Measurements from ENCODE around the gene TSPEAR. TPM values are rescaled to one million over a fixed set of nuclear protein-coding genes. Genes with fewer than 3 reads are reported as not detected.
"Not testable (repeated sequence)": the region's sequence is repeated elsewhere in the genome, so short reads cannot be mapped to it uniquely, and the experiment has no call there.

TSPEAR gene
- total and polyA plus RNA-seq, 2 donors (not counting 1 experiment from before 2014, with no cell fraction given), result not detected

DNA sequence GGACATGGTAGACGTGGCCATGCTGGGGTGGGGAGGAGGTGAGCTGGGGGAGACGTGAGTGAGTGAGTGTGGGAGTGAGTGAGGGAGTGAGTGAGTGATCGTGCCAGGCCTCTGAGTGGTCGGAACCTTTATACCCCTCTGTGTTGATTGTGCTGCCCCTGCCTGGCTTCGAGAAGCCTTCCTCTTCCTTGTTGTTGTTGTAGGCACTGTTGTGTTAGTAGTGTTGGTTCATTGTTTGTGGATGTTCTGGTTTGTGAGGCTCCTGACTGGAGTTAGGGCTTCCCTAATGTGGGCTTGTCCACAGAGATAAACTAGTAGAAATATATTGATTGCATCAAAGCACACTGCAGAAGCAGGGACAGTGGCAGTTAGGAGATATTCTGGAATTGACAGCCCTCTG is 152.7 kb downstream of the TSPEAR start, which contains the start of gene KRTAP10-3:
KRTAP10-3 (minus strand) TSS at position 101 of the 400 bp plus-strand sequence; CDS start at position 21, 80 bp downstream.
- no peaks in the 10 kb centered on the region for H3K79me2 ChIP-seq (ENCODE audit: control insufficient read depth, insufficient read depth, low read length)
- 86% methylated on average over 5 of the region's 5 CpGs for WGBS (ENCODE audit: insufficient coverage)
- H2AFZ ChIP-seq (ENCODE audit: insufficient read depth, low read depth, low read length, poor library complexity, severe bottlenecking), result no peak within 1 kb of the TSS
- Mint-ChIP-seq H3K27ac (no peak within 1 kb of the TSS), H3K4me1 (peaks cover 23% of the 10 kb centered on the region), H3K27me3 (peaks cover 37% of the 10 kb centered on the region), H3K4me3 (no peak within 1 kb of the TSS), H3K9me3 (ENCODE audit: insufficient read depth) (peaks cover 9% of the 10 kb centered on the region)
- TF ChIP-seq EZH2 (IDR thresholded peaks at IDR 0.05; ENCODE audit: borderline replicate concordance, insufficient read depth, low read depth, low read length, poor library complexity, severe bottlenecking), result no peak
- TF ChIP-seq, protein P1, sequence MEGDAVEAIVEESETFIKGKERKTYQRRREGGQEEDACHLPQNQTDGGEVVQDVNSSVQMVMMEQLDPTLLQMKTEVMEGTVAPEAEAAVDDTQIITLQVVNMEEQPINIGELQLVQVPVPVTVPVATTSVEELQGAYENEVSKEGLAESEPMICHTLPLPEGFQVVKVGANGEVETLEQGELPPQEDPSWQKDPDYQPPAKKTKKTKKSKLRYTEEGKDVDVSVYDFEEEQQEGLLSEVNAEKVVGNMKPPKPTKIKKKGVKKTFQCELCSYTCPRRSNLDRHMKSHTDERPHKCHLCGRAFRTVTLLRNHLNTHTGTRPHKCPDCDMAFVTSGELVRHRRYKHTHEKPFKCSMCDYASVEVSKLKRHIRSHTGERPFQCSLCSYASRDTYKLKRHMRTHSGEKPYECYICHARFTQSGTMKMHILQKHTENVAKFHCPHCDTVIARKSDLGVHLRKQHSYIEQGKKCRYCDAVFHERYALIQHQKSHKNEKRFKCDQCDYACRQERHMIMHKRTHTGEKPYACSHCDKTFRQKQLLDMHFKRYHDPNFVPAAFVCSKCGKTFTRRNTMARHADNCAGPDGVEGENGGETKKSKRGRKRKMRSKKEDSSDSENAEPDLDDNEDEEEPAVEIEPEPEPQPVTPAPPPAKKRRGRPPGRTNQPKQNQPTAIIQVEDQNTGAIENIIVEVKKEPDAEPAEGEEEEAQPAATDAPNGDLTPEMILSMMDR (IDR thresholded peaks at IDR 0.05), result no peak
- ChIA-PET POLR2A (no interaction called here), CTCF (no interaction called here)
- H3K27me3 ChIP-seq (replicated peaks in 1 of 4; ENCODE audit: control extremely low read depth in 1 of 4, control insufficient read depth in 3 of 4, insufficient read depth in 4 of 4, low read length in 3 of 4), result peaks cover 0 to 13% (median 4%) of the 10 kb centered on the region in 4 experiments
- H3K4me2 ChIP-seq (replicated peaks; ENCODE audit: low read depth, low read length, poor library complexity, severe bottlenecking), result no peak within 1 kb of the TSS
- H3K4me1 ChIP-seq (ENCODE audit: control insufficient read depth in 2 of 2, insufficient read depth in 2 of 2, low read length in 2 of 2), result peaks cover 0 to 11% of the 10 kb centered on the region in 2 donors
- H3K9me3 ChIP-seq (ENCODE audit: control extremely low read depth in 1 of 3, control insufficient read depth in 2 of 3, insufficient read depth in 1 of 3, low read length in 2 of 3), result peaks cover 0 to 10% (median 4%) of the 10 kb centered on the region in 3 donors
- no peak for DNase-seq
- no peak within 1 kb of the TSS for H3K27ac ChIP-seq (ENCODE audit: low read length in 2 of 2)
- no peaks in the 10 kb centered on the region for H3K36me3 ChIP-seq (replicated peaks in 1 of 2; ENCODE audit: control extremely low read depth in 1 of 2, control insufficient read depth in 1 of 2, extremely low read depth in 1 of 2, insufficient read depth in 2 of 2, low read length in 1 of 2)
- intact Hi-C loops (cut with micrococcal nuclease), result no loop called here
- no peaks in the 10 kb centered on the region for H4K20me1 ChIP-seq (ENCODE audit: control insufficient read depth, insufficient read depth, low read length, poor library complexity, severe bottlenecking)
- no peak within 1 kb of the TSS for H3K4me3 ChIP-seq (ENCODE audit: control extremely low read depth in 1 of 5, extremely low read depth in 1 of 5, insufficient read depth in 1 of 5, low read depth in 2 of 5, low read length in 4 of 5)
- no peak within 1 kb of the TSS for H3K9ac ChIP-seq (ENCODE audit: low read length)
- no peak for ATAC-seq (ENCODE audit: low read depth)

DNA sequence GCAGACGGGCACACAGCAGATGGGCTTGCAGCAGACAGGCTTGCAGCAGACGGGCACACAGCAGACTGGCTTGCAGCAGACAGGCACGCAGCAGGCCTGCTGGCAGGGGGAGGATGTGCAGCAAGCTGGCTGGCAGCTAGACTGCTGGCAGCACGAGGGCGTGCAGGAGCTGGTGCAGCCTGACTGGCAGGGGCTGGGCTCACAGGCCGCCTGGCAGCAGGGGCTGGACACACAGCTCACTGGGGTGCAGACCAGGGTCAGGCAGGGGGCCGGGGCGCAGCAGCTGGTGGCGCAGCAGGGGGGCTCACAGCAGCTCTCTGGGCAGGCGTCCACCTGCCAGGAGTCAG is 153.1 kb downstream of the TSPEAR start:
- peaks cover 41% of the 10 kb centered on the region for H3K27me3 Mint-ChIP-seq
- POLR2A ChIA-PET, result not testable (repeated sequence)

More for the DNA sequence above, 153.1 kb downstream of the TSPEAR start:
- Histone ChIP-seq H3K4me1 (ENCODE audit: control insufficient read depth in 2 of 2, insufficient read depth in 2 of 2, low read length in 2 of 2) (peaks cover 0 to 11% of the 10 kb centered on the region in 2 donors), H3K9me3 (ENCODE audit: control extremely low read depth in 1 of 3, control insufficient read depth in 2 of 3, insufficient read depth in 1 of 3, low read length in 2 of 3) (peaks cover 0 to 10% (median 4%) of the 10 kb centered on the region in 3 donors), H3K27me3 (replicated peaks in 1 of 4; ENCODE audit: control extremely low read depth in 1 of 4, control insufficient read depth in 3 of 4, insufficient read depth in 4 of 4, low read length in 3 of 4) (peaks cover 0 to 13% (median 4%) of the 10 kb centered on the region in 4 experiments)
- intact Hi-C loops (cut with micrococcal nuclease); H2AFZ ChIP-seq (ENCODE audit: insufficient read depth, low read depth, low read length, poor library complexity, severe bottlenecking); H3K4me2 ChIP-seq (replicated peaks; ENCODE audit: low read depth, low read length, poor library complexity, severe bottlenecking); H4K20me1 ChIP-seq (ENCODE audit: control insufficient read depth, insufficient read depth, low read length, poor library complexity, severe bottlenecking); H3K9me3 Mint-ChIP-seq (ENCODE audit: insufficient read depth); H3K27ac Mint-ChIP-seq; H3K9ac ChIP-seq (ENCODE audit: low read length); ATAC-seq (ENCODE audit: low read depth); H3K79me2 ChIP-seq (ENCODE audit: control insufficient read depth, insufficient read depth, low read length); H3K36me3 ChIP-seq (replicated peaks in 1 of 2; ENCODE audit: control extremely low read depth in 1 of 2, control insufficient read depth in 1 of 2, extremely low read depth in 1 of 2, insufficient read depth in 2 of 2, low read length in 1 of 2); H3K27ac ChIP-seq (ENCODE audit: low read length in 2 of 2); DNase-seq; H3K4me3 ChIP-seq (ENCODE audit: control extremely low read depth in 1 of 5, extremely low read depth in 1 of 5, insufficient read depth in 1 of 5, low read depth in 2 of 5, low read length in 4 of 5); H3K4me3 Mint-ChIP-seq: not testable (repeated sequence)
- CTCF ChIA-PET, result interaction anchor here (1.2 kb wide), 1 partner anchor 381 kb away, joined by 3 read pairs; the partner anchor contains the start of gene SLX9
- H3K4me1 Mint-ChIP-seq, result peaks cover 23% of the 10 kb centered on the region
- WGBS (ENCODE audit: insufficient coverage), result 86% methylated on average over 9 of the region's 10 CpGs

Data from B cell (primary cell).